A549 (cell line): Measurements from ENCODE around the gene TSPAN1. TPM values are rescaled to one million over a fixed set of nuclear protein-coding genes. Genes with fewer than 3 reads are reported as not detected.
A peak's percentile ranks its signal among the peaks of the same experiment; 100 is the strongest.

Experiments used
- ATAC-seq, 2 experiments: fragments of 200-7000 bp in 1 of 2; fragments of >200 bp in 1 of 2; cut with Nextera tagmentation in 1 of 2; cut with Tn5 transposase in 1 of 2; 3 replicates each; pipeline versions ENCODE4 v1.8.0 to v1.9.1; 2018 to 2020; ENCODE audit warnings: mild to moderate bottlenecking in 1 of 2, moderate library complexity in 1 of 2
- CTCF ChIA-PET: fragments of 300-600 bp; sonication (Branson Sonifier 250); formaldehyde crosslinking; extraction: SDS; loops from one replicate; lab custom pipeline; 2021; ENCODE audit warnings: antibody characterized with exemption, inconsistent platforms; lab: Yijun Ruan, JAX
- POLR2A ChIA-PET: fragments of 350-600 bp; formaldehyde crosslinking; extraction: SDS; loops from one replicate; lab custom pipeline; 2021; ENCODE audit warnings: antibody characterized with exemption, inconsistent platforms; lab: Yijun Ruan, JAX
- DNase-seq, 2 experiments: peaks; one replicate each; pipeline versions ENCODE4 v3.0.0 to v3.0.0-alpha.2; 2011 to 2016; ENCODE audit warnings: low read depth in 1 of 2, low spot score in 1 of 2
- FAIRE-seq: peaks from 2 replicates; lab custom pipeline; 2011; peaks lifted over from hg19 to GRCh38; lab: Jason Lieb, UNC
- H3K27ac ChIP-seq, 2 experiments: fragments of >200 bp; sonication (Bioruptor Twin); formaldehyde crosslinking; 3 replicates each; pipeline ENCODE4 v1.5.1; 2016 to 2017
- H3K4me1 ChIP-seq: fragments of >200 bp; sonication (Bioruptor Twin); formaldehyde crosslinking; 3 replicates; pipeline ENCODE4 v1.6.1; 2016
- H3K4me2 ChIP-seq: fragments of >200 bp; sonication (Bioruptor Twin); formaldehyde crosslinking; 3 replicates; pipeline ENCODE4 v1.6.1; 2016
- H3K4me3 ChIP-seq: fragments of >200 bp; sonication (Bioruptor Twin); formaldehyde crosslinking; 3 replicates; pipeline ENCODE4 v1.5.1; 2016
- H3K9me3 ChIP-seq: fragments of >200 bp; sonication (Bioruptor Twin); formaldehyde crosslinking; 3 replicates; pipeline ENCODE4 v1.6.1; 2016
- CBX2 ChIP-seq: fragments of 200-600 bp; sonication (generic); IDR thresholded peaks from 2 replicates; pipeline ENCODE4 v1.6.1; 2016; ENCODE audit warnings: low read depth, mild to moderate bottlenecking, borderline replicate concordance
- CHD2 ChIP-seq: fragments of 150-350 bp; IDR thresholded peaks from 2 replicates; pipeline ENCODE4 v1.6.1; 2014; ENCODE audit warnings: low read length; ENCODE audit not compliant: partially characterized antibody
- EHF ChIP-seq: fragments of 250-450 bp; sonication (Bioruptor Pico); IDR thresholded peaks from 2 replicates; pipeline ENCODE4 v1.5.0; 2020; ENCODE audit warnings: mild to moderate bottlenecking
- EHMT2 ChIP-seq: fragments of 200-600 bp; sonication (generic); IDR thresholded peaks from 2 replicates; pipeline ENCODE4 v1.6.1; 2016; ENCODE audit warnings: antibody characterized with exemption, low read depth, mild to moderate bottlenecking, moderate library complexity
- FOSB ChIP-seq: fragments of 250-450 bp; sonication (Bioruptor Pico); IDR thresholded peaks from 2 replicates; pipeline ENCODE4 v1.5.0; 2020; ENCODE audit warnings: mild to moderate bottlenecking, moderate library complexity
- HOXB5 ChIP-seq: fragments of 250-450 bp; sonication (Bioruptor Pico); IDR thresholded peaks from 2 replicates; pipeline ENCODE4 v1.5.0; 2020; ENCODE audit warnings: mild to moderate bottlenecking, moderate library complexity
- JUN ChIP-seq, 2 experiments: fragments of >200 bp; sonication (Bioruptor Twin); formaldehyde crosslinking; IDR thresholded peaks; 2 replicates in 1 of 2; 3 replicates in 1 of 2; pipeline ENCODE4 v1.6.1; 2016 to 2017
- JUNB ChIP-seq: fragments of >200 bp; sonication (Bioruptor Twin); formaldehyde crosslinking; IDR thresholded peaks from 2 replicates; pipeline ENCODE4 v1.6.1; 2016
- KDM5A ChIP-seq: fragments of 200-600 bp; sonication (generic); IDR thresholded peaks from 2 replicates; pipeline ENCODE4 v1.6.1; 2016; ENCODE audit warnings: antibody characterized with exemption, mild to moderate bottlenecking
- NR3C1 ChIP-seq: fragments of >200 bp; sonication (Bioruptor Twin); formaldehyde crosslinking; IDR thresholded peaks from 3 replicates; pipeline ENCODE4 v1.6.1; 2017
- PHF8 ChIP-seq: fragments of 200-600 bp; sonication (generic); IDR thresholded peaks from 2 replicates; pipeline ENCODE4 v1.6.1; 2016; ENCODE audit warnings: low read depth, mild to moderate bottlenecking, antibody characterized with exemption, moderate library complexity, borderline replicate concordance
- POLR2A ChIP-seq: IDR thresholded peaks from 2 replicates; pipeline ENCODE4 v1.6.1; 2012; ENCODE audit warnings: mild to moderate bottlenecking, low read length
- POLR2AphosphoS2 ChIP-seq: conservative IDR thresholded peaks from 2 replicates; pipeline ENCODE4 v1.6.1; 2012; ENCODE audit warnings: low read length, improper control_type of control experiment, inconsistent platforms
- RAD21 ChIP-seq, 2 experiments: fragments of >200 bp in 1 of 2; sonication (Bioruptor Twin) in 1 of 2; formaldehyde crosslinking in 1 of 2; IDR thresholded peaks in 1 of 2; conservative IDR thresholded peaks in 1 of 2; 2 replicates in 1 of 2; 3 replicates in 1 of 2; pipeline ENCODE4 v1.6.1; 2012 to 2018; ENCODE audit warnings: inconsistent platforms in 1 of 2
- ZFP36 ChIP-seq: fragments of 450-650 bp; IDR thresholded peaks from 2 replicates; pipeline ENCODE4 v1.6.1; 2014; ENCODE audit warnings: borderline replicate concordance; ENCODE audit not compliant: partially characterized antibody
- WGBS: methylation state at CpG from one replicate; pipeline ENCODE4 v1.1.6; 2017; ENCODE audit errors: missing lambda C conversion rate; 5-methylcytosine and 5-hydroxymethylcytosine counted together
- polyA plus RNA-seq, 4 experiments: library from polyadenylated mRNA; depleted of rRNA in 3 of 4; stranded (reverse); fragments of >200 nt; fragmentation: RNase III in 1 of 4; extraction: RNeasy Plus Mini Kit Qiagen cat#74134 plus additional on column Dnase treatment in 1 of 4; gene quantifications; 2 replicates in 3 of 4; 3 replicates in 1 of 4; pipeline ENCODE4 v1.2.3, GENCODE V29; 2011 to 2017
- TF ChIP-seq, protein P1 (sequence below): fragments of >200 bp; sonication (Bioruptor Twin); formaldehyde crosslinking; IDR thresholded peaks from 3 replicates; pipeline ENCODE4 v1.5.1; 2016
- TF ChIP-seq, protein P2 (sequence below): fragments of >200 bp; sonication (Bioruptor Twin); formaldehyde crosslinking; IDR thresholded peaks from 3 replicates; pipeline ENCODE4 v1.6.1; 2016
- TF ChIP-seq, protein P3 (sequence below): fragments of 450-650 bp; IDR thresholded peaks from 2 replicates; pipeline ENCODE4 v1.6.1; 2014; ENCODE audit warnings: antibody characterized with exemption
- TF ChIP-seq, protein P4 (sequence below): fragments of 200-600 bp; sonication (generic); IDR thresholded peaks from 2 replicates; pipeline ENCODE4 v1.6.1; 2016; ENCODE audit warnings: antibody characterized with exemption, mild to moderate bottlenecking, moderate library complexity

Gene TSPAN1
- polyA plus RNA-seq, 2 of the 4 experiments (the other 2 are of a cell fraction), result 2.1 TPM

DNA sequence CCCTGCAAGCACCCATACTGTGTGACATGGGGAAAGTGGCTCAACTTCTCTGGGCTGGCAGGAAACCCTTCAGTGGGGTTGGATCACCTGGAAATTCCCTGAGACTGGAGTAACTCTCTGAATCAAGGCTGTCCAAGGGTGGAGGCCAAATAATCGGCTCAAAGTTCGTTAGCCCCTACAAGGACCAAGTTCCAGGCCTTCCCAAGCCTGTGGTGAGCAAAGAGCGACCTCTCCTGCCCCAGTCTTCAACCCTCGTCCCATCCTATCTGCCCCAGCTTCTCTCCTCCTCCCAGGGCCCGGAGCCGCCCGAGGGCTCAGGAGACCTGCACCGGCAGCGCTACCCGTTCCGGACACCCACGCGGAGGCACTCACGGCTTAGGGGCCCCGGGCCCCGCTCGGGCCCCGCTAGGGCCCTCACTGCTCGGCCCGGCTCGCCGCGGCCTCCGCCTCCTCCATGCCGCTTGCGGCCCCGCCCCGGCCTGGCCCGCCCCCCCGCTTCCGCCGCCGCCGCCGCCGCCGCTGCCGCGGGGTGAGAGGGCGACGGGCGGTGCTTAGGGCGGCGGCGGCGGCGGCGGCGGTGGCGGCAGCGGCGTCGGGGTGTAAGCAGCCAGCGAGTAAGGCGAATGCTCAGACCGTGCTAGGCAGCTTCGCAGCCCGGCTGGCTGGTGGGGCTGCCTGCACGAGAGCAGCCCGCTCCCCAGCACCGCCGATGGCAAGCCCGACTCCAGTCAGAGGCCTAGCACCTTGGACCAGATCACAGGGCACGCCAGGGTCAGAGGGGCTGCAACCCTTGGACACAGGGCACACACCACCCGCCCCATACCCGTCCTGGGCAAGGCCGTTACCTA is 23.3 kb downstream of the TSPAN1 start, which contains the start of gene POMGNT1:
Gene POMGNT1, minus strand, starts transcription at position 471 of the 848 bp plus-strand sequence. CDS start 613 bp downstream, outside the sequence.
- peak; percentile 57 to 73 for DNase-seq
- TF ChIP-seq FOSB (CRISPR knock-in tag), result no peak
- peak; percentile 57 to 76; a peak in 4 of 5 replicates for TF ChIP-seq JUN (IDR thresholded peaks at IDR 0.05)
- TF ChIP-seq CHD2, result no peak
- TF ChIP-seq POLR2A, result peak; percentile 58
- TF ChIP-seq, protein P1, sequence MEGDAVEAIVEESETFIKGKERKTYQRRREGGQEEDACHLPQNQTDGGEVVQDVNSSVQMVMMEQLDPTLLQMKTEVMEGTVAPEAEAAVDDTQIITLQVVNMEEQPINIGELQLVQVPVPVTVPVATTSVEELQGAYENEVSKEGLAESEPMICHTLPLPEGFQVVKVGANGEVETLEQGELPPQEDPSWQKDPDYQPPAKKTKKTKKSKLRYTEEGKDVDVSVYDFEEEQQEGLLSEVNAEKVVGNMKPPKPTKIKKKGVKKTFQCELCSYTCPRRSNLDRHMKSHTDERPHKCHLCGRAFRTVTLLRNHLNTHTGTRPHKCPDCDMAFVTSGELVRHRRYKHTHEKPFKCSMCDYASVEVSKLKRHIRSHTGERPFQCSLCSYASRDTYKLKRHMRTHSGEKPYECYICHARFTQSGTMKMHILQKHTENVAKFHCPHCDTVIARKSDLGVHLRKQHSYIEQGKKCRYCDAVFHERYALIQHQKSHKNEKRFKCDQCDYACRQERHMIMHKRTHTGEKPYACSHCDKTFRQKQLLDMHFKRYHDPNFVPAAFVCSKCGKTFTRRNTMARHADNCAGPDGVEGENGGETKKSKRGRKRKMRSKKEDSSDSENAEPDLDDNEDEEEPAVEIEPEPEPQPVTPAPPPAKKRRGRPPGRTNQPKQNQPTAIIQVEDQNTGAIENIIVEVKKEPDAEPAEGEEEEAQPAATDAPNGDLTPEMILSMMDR, result peak; percentile 40
- no peak for TF ChIP-seq EHF (CRISPR knock-in tag)
- TF ChIP-seq, protein P2, sequence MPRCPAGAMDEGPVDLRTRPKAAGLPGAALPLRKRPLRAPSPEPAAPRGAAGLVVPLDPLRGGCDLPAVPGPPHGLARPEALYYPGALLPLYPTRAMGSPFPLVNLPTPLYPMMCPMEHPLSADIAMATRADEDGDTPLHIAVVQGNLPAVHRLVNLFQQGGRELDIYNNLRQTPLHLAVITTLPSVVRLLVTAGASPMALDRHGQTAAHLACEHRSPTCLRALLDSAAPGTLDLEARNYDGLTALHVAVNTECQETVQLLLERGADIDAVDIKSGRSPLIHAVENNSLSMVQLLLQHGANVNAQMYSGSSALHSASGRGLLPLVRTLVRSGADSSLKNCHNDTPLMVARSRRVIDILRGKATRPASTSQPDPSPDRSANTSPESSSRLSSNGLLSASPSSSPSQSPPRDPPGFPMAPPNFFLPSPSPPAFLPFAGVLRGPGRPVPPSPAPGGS, result peak; percentile 69; the same call in 2 of the 3 replicates
- no peak for TF ChIP-seq CBX2
- TF ChIP-seq, protein P3, sequence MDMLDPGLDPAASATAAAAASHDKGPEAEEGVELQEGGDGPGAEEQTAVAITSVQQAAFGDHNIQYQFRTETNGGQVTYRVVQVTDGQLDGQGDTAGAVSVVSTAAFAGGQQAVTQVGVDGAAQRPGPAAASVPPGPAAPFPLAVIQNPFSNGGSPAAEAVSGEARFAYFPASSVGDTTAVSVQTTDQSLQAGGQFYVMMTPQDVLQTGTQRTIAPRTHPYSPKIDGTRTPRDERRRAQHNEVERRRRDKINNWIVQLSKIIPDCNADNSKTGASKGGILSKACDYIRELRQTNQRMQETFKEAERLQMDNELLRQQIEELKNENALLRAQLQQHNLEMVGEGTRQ, result no peak
- TF ChIP-seq PHF8, result peak; percentile 78; the same call in 1 of the 2 replicates
- no peak for TF ChIP-seq NR3C1
- TF ChIP-seq JUNB, result no peak
- no peak for TF ChIP-seq HOXB5 (CRISPR knock-in tag)
- TF ChIP-seq POLR2AphosphoS2, result no peak
- 0 out of 2 replicates have a peak, but pooled peaks have one; percentile 16 for TF ChIP-seq KDM5A
- TF ChIP-seq RAD21 (conservative IDR thresholded peaks at IDR 0.05 in 1 of 2, IDR thresholded peaks at IDR 0.05 in 1 of 2), result peak; percentile 37 to 49
- peak; percentile 73 for TF ChIP-seq ZFP36
- TF ChIP-seq, protein P4, sequence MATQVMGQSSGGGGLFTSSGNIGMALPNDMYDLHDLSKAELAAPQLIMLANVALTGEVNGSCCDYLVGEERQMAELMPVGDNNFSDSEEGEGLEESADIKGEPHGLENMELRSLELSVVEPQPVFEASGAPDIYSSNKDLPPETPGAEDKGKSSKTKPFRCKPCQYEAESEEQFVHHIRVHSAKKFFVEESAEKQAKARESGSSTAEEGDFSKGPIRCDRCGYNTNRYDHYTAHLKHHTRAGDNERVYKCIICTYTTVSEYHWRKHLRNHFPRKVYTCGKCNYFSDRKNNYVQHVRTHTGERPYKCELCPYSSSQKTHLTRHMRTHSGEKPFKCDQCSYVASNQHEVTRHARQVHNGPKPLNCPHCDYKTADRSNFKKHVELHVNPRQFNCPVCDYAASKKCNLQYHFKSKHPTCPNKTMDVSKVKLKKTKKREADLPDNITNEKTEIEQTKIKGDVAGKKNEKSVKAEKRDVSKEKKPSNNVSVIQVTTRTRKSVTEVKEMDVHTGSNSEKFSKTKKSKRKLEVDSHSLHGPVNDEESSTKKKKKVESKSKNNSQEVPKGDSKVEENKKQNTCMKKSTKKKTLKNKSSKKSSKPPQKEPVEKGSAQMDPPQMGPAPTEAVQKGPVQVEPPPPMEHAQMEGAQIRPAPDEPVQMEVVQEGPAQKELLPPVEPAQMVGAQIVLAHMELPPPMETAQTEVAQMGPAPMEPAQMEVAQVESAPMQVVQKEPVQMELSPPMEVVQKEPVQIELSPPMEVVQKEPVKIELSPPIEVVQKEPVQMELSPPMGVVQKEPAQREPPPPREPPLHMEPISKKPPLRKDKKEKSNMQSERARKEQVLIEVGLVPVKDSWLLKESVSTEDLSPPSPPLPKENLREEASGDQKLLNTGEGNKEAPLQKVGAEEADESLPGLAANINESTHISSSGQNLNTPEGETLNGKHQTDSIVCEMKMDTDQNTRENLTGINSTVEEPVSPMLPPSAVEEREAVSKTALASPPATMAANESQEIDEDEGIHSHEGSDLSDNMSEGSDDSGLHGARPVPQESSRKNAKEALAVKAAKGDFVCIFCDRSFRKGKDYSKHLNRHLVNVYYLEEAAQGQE, result no peak
- TF ChIP-seq EHMT2, result no peak
- FAIRE-seq, result no peak
- ChIA-PET CTCF (interaction anchor here (1.4 to 2.5 kb wide), 2 partner anchors 26 to 161 kb away, joined by 4 to 14 read pairs; no protein-coding TSS in a partner anchor), POLR2A (interaction anchor here (0.7 to 1.4 kb wide), 2 partner anchors 26 to 49 kb away, joined by 3 to 4 read pairs; partner anchors contain the start of gene RAD54L)
- 0% methylated on average over 6 of the region's 67 CpGs for WGBS
- peak within 1 kb of the TSS; percentile 97 to 98 for H3K27ac ChIP-seq
- ATAC-seq, result peak; percentile 94 to 96
- peak within 1 kb of the TSS; percentile 99 for H3K4me2 ChIP-seq
- H3K4me3 ChIP-seq, result peak within 1 kb of the TSS; percentile 74
- no peaks in the 10 kb centered on the region for H3K9me3 ChIP-seq
- H3K4me1 ChIP-seq, result peaks cover 9% of the 10 kb centered on the region; the same call in 1 of the 3 replicates
